ENCODE data around the gene SLC39A6.
"Not testable (repeated sequence)": the region's sequence is repeated elsewhere in the genome, so short reads cannot be mapped to it uniquely, and the experiment has no call there.

Gene SLC39A6

DNA sequence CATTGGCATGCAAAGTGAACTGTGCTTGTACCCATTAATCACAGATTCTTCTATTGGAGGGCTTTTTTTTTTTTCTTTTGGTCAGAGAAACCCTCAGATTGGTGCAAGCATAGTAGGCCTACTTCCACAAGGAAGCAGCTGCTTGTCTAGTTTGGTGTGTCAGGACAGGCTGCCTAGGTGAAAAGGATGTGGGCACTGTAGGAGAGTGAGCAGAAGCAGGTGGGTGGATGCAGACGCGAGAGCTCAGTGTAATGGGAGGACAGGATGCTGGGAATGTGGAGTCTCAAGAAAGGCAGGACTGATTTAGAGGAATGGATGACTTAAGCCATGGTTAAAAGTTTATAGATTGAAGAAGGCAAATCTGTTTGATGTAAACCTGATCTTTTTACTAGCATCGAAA is 3.6 kb upstream of the SLC39A6 start:
- DNase-seq (ENCODE audit: low read depth): no peak

DNA sequence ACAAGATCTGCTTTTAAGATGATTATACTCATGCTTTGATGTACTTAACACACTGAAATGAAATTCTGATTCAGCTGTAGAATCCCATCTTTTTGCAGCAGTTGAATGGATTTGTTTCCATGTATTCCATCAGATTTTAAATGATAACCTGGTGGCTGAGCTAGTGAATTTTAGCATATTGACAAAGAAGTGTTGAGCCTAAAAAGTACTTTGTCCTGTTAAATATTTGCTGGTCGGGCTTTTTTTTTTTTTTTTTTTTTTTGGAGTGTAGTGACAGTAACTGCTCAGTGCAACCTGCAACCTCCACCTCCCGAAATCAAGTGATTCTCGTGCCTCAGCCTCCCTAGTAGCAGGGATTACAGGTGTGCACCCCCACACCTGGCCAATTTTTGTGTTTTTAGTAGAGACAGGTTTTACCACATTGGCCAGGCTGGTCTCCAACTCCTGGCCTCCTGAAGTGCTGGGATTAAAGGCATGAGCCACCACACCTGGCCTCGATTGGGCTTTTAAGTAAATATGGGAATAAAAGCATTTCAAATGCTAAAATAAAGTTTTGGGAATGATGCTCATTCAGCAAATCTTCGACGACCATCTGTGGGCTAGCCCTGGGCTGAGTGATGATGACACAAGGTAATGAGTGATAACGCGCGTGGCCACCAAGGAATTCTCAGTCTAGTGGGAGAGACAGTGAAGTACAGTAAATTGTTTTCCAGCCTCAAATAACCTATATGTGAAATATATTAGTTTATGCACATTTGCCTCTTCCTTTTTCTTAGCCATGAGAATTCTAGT is 2.7 kb upstream of the SLC39A6 start:
- no peak for DNase-seq (ENCODE audit: low read depth)

DNA sequence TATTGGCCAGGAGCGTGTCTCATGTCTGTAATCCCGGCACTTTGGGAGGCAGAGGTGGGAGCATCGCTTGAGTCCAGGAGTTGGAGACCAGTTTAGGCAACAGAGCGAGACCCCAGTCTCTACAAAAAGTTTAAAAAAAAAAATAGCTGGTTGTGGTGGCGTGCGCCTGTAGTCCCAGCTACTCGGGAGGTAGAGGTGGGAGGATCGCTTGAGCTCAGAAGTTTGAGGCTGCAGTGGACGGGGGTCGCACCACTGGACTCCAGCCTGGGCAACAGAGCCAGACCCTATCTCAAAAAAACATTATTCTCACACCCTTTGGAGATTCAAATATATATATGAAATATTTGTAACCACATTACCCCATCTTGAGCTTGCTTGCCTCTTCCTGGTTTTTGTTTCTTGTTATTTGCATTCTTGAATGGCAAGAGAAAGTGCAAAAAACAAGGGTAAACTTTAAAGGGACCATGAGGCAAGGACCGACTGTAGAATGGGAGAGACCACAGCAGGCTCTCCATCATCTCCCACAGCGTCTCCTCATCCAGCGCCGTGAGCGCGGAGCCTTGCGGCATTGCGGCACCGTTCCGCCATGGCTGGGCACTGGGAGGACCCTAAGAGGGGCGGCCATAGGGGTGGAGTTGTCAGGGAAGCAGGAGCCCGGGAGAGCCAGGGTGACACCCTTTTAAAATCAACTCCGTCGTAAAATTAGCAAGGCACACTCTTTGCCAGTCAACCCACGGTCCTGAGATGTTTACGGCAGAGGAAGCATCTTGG is 1.9 kb upstream of the SLC39A6 start:
- DNase-seq (ENCODE audit: low read depth): no peak

DNA sequence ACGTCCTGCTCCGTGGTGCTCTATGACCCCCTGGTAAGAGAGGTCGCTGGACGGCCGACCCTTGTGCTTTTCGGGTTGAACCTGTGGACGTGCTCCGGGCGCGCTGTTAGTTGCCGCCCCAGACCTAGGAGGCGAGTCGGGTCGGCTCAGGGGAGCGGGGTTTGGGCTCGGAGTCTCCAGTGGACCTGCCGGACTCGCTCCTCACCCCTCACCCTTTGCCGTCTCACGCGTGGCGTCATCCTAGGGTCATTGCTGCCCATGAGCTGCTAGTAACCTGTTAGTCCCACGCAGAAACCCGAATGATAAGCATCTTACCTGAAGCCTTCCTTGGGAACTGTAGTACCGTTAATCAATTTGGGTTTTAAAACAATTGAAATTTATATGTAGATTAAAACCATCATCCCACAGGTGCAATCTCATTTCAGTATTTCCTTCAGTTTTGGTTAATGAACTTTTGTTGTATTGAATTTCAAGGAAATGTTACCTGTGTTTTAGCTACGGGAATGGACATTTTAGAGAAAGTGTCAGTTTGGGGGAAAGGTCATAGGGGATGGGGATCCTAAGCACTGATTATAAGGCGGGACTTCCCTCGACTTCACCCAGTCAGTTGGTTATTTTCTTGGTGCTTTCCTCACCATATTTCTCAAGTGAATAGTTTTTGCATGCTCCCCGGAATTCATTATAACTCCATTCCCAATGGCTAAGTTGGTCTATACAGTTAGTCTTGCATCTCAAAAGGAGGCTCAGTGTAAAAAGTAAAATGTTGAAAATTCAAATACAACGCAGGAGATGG is 1.1 kb upstream of the SLC39A6 start:
- no peak for DNase-seq (ENCODE audit: low read depth)

DNA sequence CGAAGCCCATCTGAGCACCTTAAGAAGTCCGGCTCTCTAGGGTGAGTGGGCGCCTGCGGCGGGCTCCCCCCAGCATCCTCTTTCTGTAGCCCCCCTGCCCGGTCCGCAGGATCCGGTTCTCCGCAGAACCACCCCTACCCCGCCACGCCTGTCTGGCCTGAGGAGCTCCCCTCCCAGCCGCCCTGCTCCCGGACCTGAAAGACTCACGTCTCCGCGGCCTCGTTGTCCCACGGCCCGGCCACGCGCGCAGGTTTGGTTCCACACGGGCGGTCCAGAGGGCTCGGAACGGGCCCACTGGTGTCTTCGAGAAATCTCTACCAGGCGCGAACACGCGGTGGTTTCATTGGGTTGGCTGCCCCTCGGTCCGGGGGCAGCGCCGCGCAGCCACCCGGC is 237 bp downstream of the SLC39A6 start:
- no peak for DNase-seq (ENCODE audit: low read depth)

DNA sequence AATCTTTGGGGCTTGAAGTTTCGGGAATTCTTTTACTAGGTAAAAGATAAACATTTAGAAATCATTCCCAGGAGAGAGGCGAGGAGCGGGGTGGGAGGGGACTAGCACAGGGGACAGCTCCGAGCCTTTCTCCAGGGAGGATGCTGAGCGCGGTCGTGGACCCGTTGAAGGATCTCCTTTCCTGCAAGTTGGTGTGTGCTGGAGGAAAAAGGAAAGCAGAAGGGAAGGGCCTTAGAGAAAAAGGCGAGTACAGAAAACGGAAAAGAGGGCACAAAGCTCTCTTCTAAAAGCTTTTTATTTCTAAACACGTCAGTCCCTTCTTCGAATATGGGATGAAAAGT is 640 bp downstream of the SLC39A6 start:
- no peak for DNase-seq (ENCODE audit: low read depth)

DNA sequence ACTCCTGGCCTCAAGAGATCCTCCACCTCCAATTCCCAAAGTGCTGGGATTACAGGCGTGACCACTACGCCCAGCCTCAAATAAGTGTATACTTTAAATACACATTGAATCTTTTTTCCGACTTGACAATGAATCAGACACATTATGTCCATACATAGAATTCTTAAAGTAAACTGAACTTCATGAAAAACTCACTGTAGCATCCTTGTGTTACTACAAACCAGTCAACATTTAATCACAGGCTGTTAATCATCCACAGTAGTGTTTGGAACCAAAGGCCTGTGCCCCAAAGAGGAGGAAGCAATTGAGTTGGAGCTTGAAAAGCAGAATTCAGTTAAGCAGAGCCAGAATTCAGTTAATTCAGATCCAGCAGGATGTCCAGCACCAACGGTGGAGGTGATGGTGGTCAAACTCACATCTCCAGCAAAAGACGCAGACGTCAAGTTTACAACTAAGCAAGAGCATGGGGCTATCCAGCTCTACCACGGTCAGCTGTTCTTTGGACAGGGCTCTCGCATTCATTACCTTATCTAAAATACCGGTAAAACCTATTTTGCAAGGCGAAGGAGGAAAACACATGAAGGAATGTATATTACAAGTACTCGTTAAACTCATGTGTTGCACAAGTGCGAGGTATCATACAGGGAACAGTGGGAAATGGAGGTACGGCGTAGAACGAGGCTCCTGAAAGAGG is 1.2 kb downstream of the SLC39A6 start:
- DNase-seq (ENCODE audit: low read depth): no peak

DNA sequence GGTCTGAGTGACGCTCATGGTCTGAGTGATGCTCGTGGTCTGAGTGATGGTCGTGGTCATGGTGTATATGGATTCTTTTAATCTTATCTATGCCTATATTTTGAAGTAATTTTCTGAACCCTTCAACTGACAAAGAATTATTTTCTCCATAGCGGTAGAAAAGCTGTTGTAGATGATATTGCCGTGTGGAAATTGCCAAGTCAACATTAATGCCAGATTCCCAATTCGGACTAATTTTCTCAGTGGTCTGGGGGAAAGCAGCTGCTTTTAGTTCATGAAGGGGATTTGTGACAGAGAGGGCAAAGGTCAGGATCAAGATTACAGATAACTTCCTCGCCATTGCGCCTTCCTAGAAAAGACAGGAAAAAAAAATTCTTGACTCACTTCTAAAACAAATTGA is 2.5 kb downstream of the SLC39A6 start:
- DNase-seq (ENCODE audit: low read depth): no peak

DNA sequence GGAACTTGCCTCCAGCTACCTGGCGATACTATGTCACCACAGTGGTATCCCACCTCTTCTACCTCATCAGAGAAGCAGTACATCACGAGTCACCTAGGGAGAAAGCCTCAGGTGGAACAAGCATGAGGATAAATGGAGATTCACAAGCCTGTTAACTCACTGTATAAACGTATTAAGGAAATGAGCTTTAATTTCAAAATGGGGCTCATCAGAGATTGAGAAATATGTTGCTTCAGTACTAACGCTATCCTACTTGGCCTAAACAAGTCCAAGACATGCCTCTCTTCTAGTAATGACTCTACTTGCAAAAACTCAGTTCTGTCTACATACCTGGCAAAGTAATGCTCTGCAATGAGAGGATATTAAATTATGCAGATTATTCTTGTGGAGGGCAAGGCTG is 4.3 kb downstream of the SLC39A6 start:
- DNase-seq (ENCODE audit: low read depth): no peak

DNA sequence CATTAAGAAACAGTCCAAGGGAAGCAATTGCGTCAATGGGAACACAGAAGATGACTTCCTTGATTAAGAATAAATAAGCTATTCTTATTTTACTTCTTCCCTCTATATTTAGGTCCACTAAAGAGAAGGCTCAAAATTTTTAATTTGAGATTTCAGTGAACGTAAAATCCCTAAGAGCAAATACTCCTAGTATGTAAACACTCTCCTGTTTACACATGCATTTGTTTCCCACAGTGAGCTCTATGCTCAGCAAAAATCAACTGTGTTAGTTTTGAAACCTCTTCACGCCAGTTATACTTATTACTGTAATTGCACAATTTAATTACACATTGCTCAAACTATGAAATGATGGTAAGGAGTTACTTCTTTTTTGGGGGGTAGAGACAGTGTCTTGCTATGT is 8.8 kb downstream of the SLC39A6 start:
- DNase-seq (ENCODE audit: low read depth): no peak

DNA sequence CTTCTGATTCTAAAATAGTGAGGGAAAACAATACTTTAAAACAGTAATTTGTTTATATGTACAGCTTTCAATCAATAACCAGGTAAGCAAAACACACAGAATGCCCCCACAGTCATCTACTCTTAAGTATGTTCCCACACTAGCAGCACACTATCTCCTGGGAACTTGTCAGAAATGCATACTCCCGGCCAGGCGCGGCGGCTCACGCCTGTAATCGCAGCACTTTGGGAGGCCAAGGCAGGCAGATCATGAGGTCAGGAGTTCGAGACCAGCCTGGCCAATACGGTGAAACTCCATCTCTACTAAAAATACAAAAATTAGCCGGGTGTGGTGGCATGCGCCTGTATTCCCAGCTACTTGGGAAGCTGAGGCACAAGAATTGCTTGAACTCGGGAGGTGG is 12.4 kb downstream of the SLC39A6 start:
- DNase-seq (ENCODE audit: low read depth): not testable (repeated sequence)

DNA sequence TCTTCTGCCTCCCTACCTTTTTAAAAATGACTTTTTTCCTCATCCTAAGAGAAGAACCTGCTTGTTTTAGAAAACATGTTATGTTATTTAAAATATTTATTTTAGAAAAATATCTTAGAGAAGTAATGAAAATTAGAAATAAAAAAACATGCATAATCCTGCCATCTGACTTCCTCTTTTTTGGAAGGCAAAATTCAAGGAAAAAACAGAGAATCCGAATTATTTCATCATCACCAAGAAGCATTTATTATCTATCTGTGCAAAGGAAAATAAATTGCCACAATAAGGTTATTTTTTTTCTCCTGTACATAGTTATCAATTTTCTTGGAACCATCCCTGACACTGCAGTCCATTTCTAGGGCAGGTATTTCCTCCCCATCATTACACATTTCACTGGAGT is 14.4 kb downstream of the SLC39A6 start:
- no peak for DNase-seq (ENCODE audit: low read depth)

DNA sequence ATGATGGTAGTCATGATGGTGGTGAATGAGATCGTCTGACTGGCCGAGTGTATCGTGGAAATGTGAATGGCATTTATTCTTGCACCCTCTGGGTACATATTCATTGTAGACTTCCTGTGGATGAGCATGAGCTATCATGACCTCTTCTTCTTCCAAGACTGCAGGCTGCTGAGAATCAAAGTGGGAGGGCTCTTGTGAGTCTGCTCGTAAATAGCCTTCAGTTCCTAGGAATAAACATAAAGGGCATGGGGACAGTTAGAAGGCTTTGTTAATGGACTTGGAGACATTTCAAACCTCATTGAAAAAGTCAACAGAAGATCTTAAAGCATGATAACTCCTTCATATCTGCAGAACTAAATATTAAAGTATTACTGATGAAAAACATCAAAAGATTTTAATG is 14.9 kb downstream of the SLC39A6 start:
- DNase-seq (ENCODE audit: low read depth): no peak

DNA sequence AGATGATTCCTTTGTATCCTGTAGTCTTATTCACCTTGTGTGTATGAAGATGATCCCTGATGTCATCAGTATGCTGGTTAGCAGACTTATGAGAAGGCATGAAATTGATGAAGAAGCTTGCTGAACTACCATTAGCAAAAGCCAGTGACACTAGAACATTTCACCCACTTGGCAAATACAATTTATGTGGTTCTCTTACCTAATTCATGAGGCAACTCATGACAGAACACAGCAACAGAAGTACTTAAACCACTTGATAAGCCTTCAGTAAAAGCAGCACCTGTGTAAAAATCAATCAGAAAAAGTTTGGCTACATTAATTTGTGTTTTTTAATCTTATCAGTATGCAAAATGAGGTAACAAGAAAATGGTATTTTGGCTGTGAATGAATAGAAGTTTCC is 16.8 kb downstream of the SLC39A6 start:
- no peak for DNase-seq (ENCODE audit: low read depth)

DNA sequence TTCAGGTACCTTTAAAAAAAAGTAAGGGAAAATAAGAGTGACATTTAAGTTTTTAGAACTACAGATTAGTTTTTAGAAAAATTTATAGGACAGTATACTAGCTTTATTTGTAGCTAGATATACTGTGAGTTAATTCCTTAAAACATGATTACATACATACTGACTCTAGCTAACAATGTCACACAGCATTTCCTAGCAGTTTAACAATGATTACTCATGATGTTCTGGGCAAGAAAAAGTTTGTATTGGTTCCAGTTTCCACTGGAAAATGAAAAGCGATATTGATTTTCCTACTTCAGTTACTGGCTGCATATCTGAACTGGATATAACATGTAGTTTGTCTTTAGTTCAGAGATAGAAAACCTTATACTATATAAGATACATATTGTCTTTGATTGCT is 19.4 kb downstream of the SLC39A6 start:
- no peak for DNase-seq (ENCODE audit: low read depth)

DNA sequence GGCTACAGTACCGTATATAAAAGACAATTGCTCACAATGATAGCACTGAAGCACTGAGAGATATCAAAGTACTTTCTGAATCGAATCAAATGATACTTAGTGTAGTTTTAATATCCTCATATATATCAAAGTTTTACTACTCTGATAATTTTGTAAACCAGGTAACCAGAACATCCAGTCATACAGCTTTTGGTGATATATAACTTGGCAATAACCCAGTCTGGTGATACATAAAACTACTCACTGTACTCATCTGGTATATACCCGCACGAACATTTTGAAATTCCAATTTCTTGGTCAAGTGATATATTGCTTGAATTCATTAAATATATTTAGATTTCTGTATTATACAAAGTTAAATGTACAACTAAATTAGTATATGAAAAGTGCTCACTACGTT is 20.5 kb downstream of the SLC39A6 start:
- DNase-seq (ENCODE audit: low read depth): no peak

DNA sequence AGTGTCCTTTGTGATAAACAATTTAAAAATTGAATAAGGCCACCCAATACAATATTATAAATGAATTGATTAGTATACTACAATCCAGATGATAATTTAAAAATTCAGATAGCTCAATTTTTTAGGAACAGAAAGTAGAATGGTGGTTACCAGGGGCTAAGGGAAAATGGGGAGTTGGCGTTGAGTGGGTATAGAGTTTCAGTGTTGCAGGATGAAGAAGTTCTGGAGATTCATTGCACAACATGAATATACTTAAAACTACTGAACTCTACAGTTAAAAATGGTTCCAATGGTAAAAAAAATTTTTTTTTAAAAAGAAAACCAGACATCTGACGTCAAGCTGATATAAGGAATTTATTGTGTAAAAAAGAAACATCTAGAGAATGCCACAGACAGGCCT is 20.9 kb downstream of the SLC39A6 start:
- no peak for DNase-seq (ENCODE audit: low read depth)

DNA sequence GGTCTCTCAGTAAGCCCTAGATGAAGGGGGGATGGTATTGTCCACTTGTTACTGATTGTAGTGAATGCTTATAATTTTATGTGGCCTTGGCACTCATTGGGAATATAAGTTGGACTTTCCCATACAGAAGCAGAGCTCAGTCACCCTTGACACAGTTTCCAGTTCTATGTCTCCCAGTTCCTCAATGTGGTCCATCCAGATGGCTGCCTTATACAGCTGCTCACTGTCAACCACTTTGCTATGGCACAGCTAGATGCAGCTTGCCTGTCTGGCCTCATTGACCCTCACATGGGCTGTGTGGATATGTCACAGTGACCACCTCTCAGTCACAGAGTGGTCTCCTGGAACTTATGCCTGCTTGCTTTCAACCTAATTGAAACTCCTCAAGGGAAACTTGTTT is 21.7 kb downstream of the SLC39A6 start:
- no peak for DNase-seq (ENCODE audit: low read depth)

DNA sequence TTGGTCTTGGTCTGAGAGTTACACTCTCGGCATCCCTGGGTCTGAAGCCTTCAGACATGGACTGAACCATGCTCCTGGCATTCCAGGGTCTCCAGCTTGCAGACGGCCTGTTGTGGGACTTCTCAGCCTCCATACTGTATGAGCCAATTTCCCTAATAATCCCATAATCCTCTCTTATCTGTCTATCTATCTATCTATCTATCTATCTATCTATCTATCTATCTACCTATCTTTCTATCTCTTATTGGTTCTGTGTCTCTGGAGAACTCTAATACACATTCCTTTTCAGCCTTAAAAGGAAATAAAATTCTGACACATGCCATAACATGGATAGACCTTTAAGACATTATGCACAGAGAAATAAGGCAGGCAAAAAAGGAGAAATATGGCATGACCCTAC is 24.4 kb downstream of the SLC39A6 start:
- DNase-seq (ENCODE audit: low read depth): no peak

DNA sequence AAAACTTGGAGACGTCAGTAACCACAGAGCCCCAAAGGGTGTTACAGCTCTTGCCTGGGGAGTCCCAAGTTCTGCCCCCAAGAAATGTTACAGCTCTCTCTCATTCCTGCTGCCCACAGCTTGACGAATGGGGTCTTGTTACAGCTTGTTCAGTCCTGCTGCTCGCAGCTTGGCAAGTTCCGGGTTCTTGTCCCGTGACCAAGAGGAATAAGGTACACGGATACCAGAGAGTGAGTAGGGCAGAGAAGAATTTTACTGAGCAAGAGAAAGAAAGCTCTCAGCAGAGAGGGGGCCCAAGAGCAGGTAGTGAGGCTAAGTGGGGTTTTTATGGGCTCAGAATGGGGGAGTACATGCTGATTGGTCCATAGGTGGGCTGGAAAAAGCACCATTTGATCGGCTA is 27.2 kb downstream of the SLC39A6 start:
- no peak for DNase-seq (ENCODE audit: low read depth)

DNA sequence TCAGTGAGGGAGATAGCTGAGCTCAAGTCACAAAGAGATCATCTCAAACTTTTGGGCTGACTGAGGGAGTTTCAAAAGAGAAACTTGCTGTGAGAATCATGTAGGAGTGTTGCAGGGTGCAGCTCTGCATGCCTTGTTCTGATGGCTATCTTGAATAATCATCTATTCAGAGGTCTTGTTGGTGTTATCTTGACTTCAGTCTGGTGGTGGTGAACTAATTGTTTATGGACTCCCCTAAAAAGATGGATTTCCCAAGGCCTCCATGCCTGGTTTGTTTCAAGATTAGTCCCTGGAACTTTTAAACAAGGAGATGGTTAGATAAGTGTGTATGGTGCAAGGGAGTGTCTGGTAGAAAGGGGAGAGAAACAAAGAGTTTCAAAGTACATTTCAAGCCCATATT is 29.8 kb downstream of the SLC39A6 start:
- DNase-seq (ENCODE audit: low read depth): no peak

DNA sequence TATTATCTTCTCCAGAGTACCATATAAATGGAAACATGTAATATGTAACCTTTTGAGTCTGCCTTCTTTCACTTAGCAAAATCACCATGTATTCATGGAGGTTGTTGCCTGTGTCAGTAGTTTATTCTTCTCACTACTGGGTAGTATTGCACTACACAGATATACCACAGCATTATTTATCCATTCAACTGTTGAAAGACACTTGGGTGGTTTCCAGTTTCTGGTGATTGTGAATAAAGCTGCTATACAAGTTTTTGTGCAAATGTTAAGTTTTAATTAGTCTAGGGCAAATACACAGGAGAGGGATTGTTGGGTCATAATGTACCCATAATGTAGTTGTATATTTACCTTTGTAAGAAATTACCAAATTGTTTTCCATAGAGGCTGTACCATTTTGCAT is 32.2 kb downstream of the SLC39A6 start:
- no peak for DNase-seq (ENCODE audit: low read depth)
